HG03354 (cell line): ENCODE measurements around the gene SORCS2.

ENCODE experiments used
- ATAC-seq: cut with Tn5 transposase; IDR thresholded peaks from one replicate; pipeline ENCODE4 v1.9.1; 2021; ENCODE audit warnings: mild to moderate bottlenecking; ENCODE audit not compliant: unreplicated experiment, poor library complexity, severe bottlenecking

Gene SORCS2

GRCh38 chr4:7192252-7193029 lies at the start of gene SORCS2:
TSS of gene SORCS2 (plus strand) at chr4:7192538.
- ATAC-seq = peak; percentile 80

- no peak for ATAC-seq
These were observed 47.7 kb upstream of the SORCS2 start for GRCh38 chr4:7144374-7145290.

GRCh38 chr4:7145291-7145934 lies 46.9 kb upstream of the SORCS2 start:
- no peak for ATAC-seq

GRCh38 chr4:7146059-7146785 lies 46.1 kb upstream of the SORCS2 start:
- ATAC-seq = no peak

GRCh38 chr4:7146786-7147115 lies 45.6 kb upstream of the SORCS2 start:
- ATAC-seq = no peak

- ATAC-seq = no peak
These were observed 45.1 kb upstream of the SORCS2 start for GRCh38 chr4:7147261-7147660.

- ATAC-seq = no peak
These were observed 44.6 kb upstream of the SORCS2 start for GRCh38 chr4:7147661-7148310.

- ATAC-seq = no peak
These were observed 44.0 kb upstream of the SORCS2 start for GRCh38 chr4:7148337-7148736.

GRCh38 chr4:7150036-7150635 lies 42.2 kb upstream of the SORCS2 start:
- ATAC-seq = no peak

GRCh38 chr4:7151668-7152227 lies 40.6 kb upstream of the SORCS2 start:
- no peak for ATAC-seq

GRCh38 chr4:7153711-7154110 lies 38.6 kb upstream of the SORCS2 start:
- no peak for ATAC-seq

GRCh38 chr4:7154351-7154981 lies 37.9 kb upstream of the SORCS2 start:
- no peak for ATAC-seq

- ATAC-seq = no peak
These were observed 36.7 kb upstream of the SORCS2 start for GRCh38 chr4:7155590-7156071.

GRCh38 chr4:7156328-7156727 lies 36.0 kb upstream of the SORCS2 start:
- no peak for ATAC-seq

- no peak for ATAC-seq
These were observed 35.4 kb upstream of the SORCS2 start for GRCh38 chr4:7156761-7157488.

GRCh38 chr4:7157666-7158065 lies 34.7 kb upstream of the SORCS2 start:
- no peak for ATAC-seq

- ATAC-seq = no peak
These were observed 34.1 kb upstream of the SORCS2 start for GRCh38 chr4:7158081-7158750.
